T-helper 2 cell (primary cell): ENCODE results near the gene FGGY.
A peak's percentile ranks its signal among the peaks of the same experiment; 100 is the strongest.
"Not testable (repeated sequence)": the region's sequence is repeated elsewhere in the genome, so short reads cannot be mapped to it uniquely, and the experiment has no call there.

Source experiments
- DNase-seq, 5 experiments: peaks; one replicate each; pipeline versions ENCODE4 v3.0.0 to v3.0.0-alpha.2; 2012 to 2022

FGGY gene

DNA sequence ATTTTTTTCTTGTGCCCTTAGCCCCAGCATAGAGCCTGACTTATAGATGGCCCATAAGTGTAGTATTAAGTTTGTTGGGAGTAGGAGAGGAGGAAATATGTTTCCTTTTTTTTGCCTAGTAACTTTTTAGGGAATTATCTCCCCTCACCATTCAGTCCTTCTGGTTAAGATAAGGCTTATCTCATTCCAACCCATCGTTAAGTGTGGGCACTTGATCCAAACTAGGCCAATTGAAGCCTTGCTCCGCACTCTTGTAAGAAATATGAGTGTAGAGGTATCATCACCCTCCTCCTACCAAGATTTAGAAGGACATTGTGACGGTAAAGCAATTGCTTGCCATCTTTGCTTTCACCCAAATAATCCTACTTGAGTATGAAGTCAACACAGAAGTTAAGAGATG, 8.8 kb upstream of the FGGY start:
- no peak for DNase-seq

- DNase-seq, result no peak
Observed at GRCh38 chr1:59289570-59289969, 7.3 kb upstream of the FGGY start.

DNA sequence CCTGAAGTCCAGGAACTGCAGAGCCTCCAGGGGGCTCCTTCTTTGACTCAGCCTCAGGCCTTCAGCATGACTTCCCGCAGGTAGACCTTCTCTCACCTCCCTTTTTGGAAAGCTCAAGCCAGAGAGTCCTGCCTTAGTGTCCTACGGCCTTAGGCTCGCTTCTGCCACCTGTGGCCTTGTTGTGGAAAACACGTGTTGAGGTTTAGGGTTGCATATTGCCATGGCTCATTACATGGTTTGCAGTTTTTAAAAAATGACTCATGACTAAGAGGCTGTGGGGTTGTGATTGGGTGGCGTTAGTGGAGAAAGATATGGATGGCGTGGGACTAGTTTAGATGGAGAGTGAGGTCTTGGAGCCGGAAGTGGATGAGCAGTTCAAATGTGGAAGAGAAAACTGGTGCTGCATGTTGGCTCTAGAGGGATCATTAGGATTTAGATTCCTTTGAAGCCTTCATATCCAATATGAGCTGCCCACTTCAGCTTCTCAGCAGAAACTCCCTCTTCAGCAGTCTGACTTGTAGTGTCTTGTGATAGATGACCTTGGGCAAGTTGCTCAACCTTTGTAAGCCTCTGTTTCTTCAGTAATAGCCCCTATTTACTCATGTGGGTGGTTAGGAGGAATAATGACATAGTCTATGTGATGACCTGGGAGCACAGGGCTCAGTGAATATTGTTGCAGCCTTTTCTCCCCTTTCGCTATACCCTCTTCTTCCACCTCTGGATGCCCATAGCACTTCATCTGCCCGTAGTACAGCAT, 6.5 kb upstream of the FGGY start:
- DNase-seq, result peak in 1 of 5 experiments; percentile 45

- DNase-seq, result no peak
Observed at GRCh38 chr1:59291561-59291960, 5.3 kb upstream of the FGGY start.

DNA sequence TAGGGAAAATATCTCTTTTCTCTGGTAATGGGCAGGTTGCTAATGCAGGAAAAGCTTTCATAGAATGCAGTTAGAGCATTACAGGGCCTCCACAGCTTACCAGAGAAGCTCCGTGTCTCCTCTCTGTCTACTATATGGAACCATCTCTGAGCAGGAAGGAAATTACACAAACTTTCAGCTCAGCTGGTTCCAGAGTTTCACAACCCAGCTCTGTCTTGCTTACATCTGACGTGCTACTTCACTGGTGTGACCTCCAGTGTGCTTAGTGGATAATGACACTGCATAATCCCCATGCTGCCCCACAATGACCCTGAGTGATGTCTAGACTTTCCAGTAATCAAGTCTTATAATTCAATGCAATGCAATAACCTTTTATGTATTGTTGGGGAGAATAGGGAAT, 4.3 kb upstream of the FGGY start:
- peak in 2 of 5 experiments; percentile 14 to 19 for DNase-seq

DNA sequence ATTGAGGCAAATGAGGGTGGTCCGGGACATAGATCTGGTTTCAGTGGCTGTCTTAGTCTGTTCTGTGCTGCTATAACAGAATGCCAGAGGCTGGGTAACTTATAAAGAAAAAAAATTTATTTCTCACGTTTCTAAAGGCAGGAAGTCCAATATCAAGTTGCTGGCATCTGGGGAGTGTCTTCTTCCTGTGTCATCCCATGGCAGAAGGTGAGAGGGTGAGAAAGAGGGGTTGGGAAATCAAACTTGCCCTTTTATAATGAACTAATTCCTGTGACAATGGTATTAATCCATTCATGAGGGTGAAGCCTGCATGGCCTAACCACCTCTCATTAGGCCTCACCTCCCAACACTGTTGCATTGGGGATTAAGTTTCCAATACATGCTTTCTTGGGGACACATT, 3.7 kb upstream of the FGGY start:
- DNase-seq, result no peak

- DNase-seq, result no peak
Observed at GRCh38 chr1:59293849-59294248, 3.0 kb upstream of the FGGY start.

DNA sequence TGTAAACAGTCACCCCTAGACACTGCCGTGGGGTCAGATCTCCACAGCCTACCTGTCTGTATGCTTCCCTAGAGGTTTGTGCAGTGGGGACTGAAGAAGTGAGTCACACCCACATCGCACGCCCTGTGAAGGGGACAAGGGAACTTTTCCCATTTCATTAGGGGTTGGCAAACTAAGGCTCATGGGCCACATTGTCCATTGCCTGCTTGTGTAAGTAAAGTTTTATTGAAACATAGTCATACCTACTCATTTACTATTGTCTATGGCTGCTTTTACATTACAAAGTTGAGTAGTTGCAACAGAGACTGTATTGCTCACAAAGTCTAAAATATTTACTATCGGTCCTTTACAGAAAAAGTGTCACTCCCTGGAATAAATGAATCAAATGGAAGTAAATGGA, 2.5 kb upstream of the FGGY start:
- DNase-seq, result no peak

- DNase-seq, result no peak
Observed at GRCh38 chr1:59295618-59296017, 1.3 kb upstream of the FGGY start.

GRCh38 chr1:59298026-59298583, 1.2 kb downstream of the FGGY start:
- no peak for DNase-seq

DNA sequence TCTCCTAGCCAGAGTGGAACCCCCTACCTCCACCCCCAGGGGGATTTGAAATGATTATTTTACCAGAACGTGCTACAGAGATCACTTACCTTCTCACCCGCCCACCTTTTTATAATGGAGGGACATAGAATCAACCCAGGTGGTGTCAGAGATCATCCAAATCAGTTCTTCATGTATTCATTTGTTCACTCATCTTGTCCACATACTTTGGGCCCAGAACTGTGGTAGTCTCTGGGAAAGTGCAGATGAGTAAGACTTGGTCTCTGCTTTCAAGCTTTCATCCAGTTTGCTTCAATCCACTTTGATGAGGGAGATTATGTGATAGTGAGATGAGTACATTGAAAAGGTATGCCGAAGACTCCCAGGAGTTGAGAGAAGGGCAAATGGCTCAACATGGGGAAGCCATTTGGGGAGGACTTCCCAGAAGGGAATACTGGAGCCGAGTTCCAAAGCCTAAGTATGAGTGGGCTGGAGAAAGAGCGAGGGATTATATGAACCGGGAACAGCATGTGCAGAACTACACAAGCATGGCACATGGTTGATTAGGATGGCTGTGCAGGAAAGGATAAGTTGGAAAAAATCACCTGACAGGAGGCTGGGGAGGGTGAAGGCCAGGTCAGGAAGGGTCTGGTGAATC, 1.9 kb downstream of the FGGY start:
- no peak for DNase-seq

- not testable (repeated sequence) for DNase-seq
Observed at GRCh38 chr1:59299670-59300069, 2.8 kb downstream of the FGGY start.

DNA sequence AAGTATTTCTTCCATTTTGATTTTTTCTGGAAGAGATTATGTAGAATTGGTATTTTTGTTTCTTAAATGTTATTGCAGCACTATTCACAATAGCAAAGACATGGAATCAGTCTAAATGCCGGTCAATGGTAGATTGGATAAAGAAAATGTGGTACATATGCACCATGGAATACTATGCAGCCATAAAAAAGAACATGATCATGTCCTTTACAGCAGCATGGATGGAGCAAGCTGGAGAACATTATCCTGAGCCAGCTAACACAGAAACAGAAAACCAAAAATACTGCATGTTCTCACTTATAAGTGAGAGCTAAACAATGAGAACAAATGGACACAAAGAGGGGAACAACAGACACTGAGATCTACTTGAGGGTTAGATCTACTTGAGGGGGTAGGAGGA, 5.4 kb downstream of the FGGY start:
- no peak for DNase-seq

DNA sequence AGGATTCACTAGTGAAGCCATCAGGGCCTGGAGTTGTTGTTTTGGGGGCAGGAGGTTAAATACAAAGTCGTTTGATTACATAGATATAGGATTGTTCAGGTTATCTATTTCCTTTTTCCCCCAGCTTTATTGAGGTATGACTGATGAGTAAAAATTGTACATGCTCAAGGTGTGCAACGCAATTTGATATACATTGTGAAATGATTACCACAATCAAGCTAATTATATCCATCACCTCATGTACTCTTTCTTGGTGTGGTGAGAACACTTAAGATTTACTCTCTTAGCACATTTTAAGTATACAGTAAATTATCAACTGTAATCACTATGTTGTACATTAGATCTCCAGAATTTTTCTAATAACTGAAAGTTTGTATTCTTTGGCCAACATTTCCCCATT, 6.0 kb downstream of the FGGY start:
- DNase-seq, result no peak

GRCh38 chr1:59305188-59305587, 8.3 kb downstream of the FGGY start:
- no peak for DNase-seq

GRCh38 chr1:59307591-59307990, 10.7 kb downstream of the FGGY start:
- DNase-seq, result no peak

DNA sequence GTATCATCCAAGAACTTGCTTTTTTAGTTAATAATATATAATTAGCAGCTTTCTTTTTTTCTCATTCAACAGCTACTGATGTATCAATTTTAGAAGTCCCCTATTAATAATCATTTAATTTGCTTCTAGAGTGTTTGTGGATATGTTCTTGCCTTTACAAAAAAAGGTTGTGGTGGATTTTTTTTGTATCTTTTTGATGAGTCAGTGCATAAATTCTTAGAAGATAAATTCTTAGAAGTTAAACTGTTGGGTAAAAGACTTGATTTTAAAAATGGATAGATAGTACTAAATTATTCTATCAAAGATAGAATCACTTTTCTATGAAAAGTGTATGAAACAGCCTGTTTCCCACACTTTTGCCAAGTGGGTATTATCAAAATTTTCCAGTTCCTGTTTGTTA, 11.9 kb downstream of the FGGY start:
- no peak for DNase-seq

DNA sequence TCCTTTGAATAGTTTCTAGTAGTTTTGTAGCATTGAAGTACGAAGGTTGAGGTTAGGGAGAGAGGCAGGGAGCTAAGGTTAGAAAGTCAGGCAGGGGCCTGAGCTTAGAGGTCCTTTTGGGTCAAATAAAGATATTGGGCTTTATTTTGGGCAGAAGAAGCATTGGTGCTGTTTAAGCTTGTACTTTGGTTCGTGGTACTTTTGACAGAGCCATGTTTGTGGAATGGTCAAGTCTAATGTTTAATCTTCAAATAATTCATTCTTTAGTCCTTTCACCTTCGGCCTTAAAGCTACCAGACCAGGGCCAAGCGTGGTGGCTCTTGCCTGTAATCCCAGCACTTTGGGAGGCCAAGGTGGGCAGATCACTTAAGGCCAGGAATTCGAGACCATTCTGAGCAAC, 12.5 kb downstream of the FGGY start:
- no peak for DNase-seq

GRCh38 chr1:59309795-59310548, 13.1 kb downstream of the FGGY start:
- DNase-seq, result no peak

- DNase-seq, result no peak
Observed at GRCh38 chr1:59310549-59311250, 13.8 kb downstream of the FGGY start.

GRCh38 chr1:59314776-59315528, 18.1 kb downstream of the FGGY start:
- no peak for DNase-seq
